Measurements from ENCODE around the gene SLC35D1.
"Not testable (repeated sequence)": the region's sequence is repeated elsewhere in the genome, so short reads cannot be mapped to it uniquely, and the experiment has no call there.

Gene SLC35D1

GRCh38 chr1:66982561-66983260 is 71.2 kb downstream of the SLC35D1 start:
- DNase-seq: no peak

GRCh38 chr1:66981679-66982078 is 72.3 kb downstream of the SLC35D1 start:
- DNase-seq: no peak

- peak; percentile 5 for DNase-seq
These were observed 73.1 kb downstream of the SLC35D1 start for GRCh38 chr1:66980745-66981367.

GRCh38 chr1:66979621-66980020 is 74.3 kb downstream of the SLC35D1 start:
- not testable (repeated sequence) for DNase-seq

- no peak for DNase-seq
These were observed 75.7 kb downstream of the SLC35D1 start for GRCh38 chr1:66978201-66978600.

GRCh38 chr1:66968574-66968973 is 85.4 kb downstream of the SLC35D1 start:
- no peak for DNase-seq

GRCh38 chr1:66966188-66966873 is 87.6 kb downstream of the SLC35D1 start:
- DNase-seq: not testable (repeated sequence)

- DNase-seq: no peak
These were observed 96.0 kb downstream of the SLC35D1 start for GRCh38 chr1:66957938-66958337.

GRCh38 chr1:66954208-66954607 is 99.7 kb downstream of the SLC35D1 start:
- no peak for DNase-seq

GRCh38 chr1:66951513-66951912 is 102.4 kb downstream of the SLC35D1 start:
- no peak for DNase-seq

Measured in NCI-H82 (cell line).